GM21367 (cell line): ENCODE results near the gene EML4.
"Not testable (repeated sequence)": the region's sequence is repeated elsewhere in the genome, so short reads cannot be mapped to it uniquely, and the experiment has no call there.

Experiments used
- ATAC-seq: cut with Tn5 transposase; IDR thresholded peaks from one replicate; pipeline ENCODE4 v1.9.1; 2021; ENCODE audit not compliant: unreplicated experiment

The EML4 gene

GRCh38 chr2:42171396-42171980 is 2.3 kb downstream of the EML4 start:
- ATAC-seq = peak; percentile 20

GRCh38 chr2:42172020-42172419 is 2.9 kb downstream of the EML4 start:
- no peak for ATAC-seq

- ATAC-seq = no peak
Measured at GRCh38 chr2:42172566-42172965, 3.4 kb downstream of the EML4 start.

GRCh38 chr2:42173467-42173866 is 4.3 kb downstream of the EML4 start:
- not testable (repeated sequence) for ATAC-seq

- no peak for ATAC-seq
Measured at GRCh38 chr2:42176992-42177738, 8.0 kb downstream of the EML4 start.

GRCh38 chr2:42178335-42178734 is 9.2 kb downstream of the EML4 start:
- ATAC-seq = no peak

- no peak for ATAC-seq
Measured at GRCh38 chr2:42180300-42180699, 11.1 kb downstream of the EML4 start.

- ATAC-seq = no peak
Measured at GRCh38 chr2:42182654-42183308, 13.6 kb downstream of the EML4 start.

- no peak for ATAC-seq
Measured at GRCh38 chr2:42183775-42184174, 14.6 kb downstream of the EML4 start.

- ATAC-seq = no peak
Measured at GRCh38 chr2:42184346-42184745, 15.2 kb downstream of the EML4 start.

- ATAC-seq = no peak
Measured at GRCh38 chr2:42185220-42185921, 16.2 kb downstream of the EML4 start.

GRCh38 chr2:42186366-42186765 is 17.2 kb downstream of the EML4 start:
- no peak for ATAC-seq

GRCh38 chr2:42186945-42187632 is 17.9 kb downstream of the EML4 start:
- no peak for ATAC-seq

GRCh38 chr2:42187886-42188285 is 18.7 kb downstream of the EML4 start:
- no peak for ATAC-seq

GRCh38 chr2:42189235-42189566 is 20.0 kb downstream of the EML4 start:
- ATAC-seq = no peak

GRCh38 chr2:42190191-42190590 is 21.0 kb downstream of the EML4 start:
- no peak for ATAC-seq

- ATAC-seq = no peak
Measured at GRCh38 chr2:42191285-42192009, 22.3 kb downstream of the EML4 start.

GRCh38 chr2:42192010-42192373 is 22.8 kb downstream of the EML4 start:
- no peak for ATAC-seq

GRCh38 chr2:42192652-42193566 is 23.8 kb downstream of the EML4 start:
- ATAC-seq = no peak
